Measurements from ENCODE around the gene KIF2C.

KIF2C gene

GRCh38 chr1:44718091-44718490, 21.5 kb upstream of the KIF2C start:
- TF ChIP-seq RAD21 (IDR thresholded peaks at IDR 0.05; ENCODE audit: low read depth) (no peak), USF1 (IDR thresholded peaks at IDR 0.05) (no peak), YY1 (IDR thresholded peaks at IDR 0.05; ENCODE audit: low read depth) (no peak), CREB1 (IDR thresholded peaks at IDR 0.05; ENCODE audit: low read depth) (no peak), TEAD4 (IDR thresholded peaks at IDR 0.05) (no peak), TCF12 (IDR thresholded peaks at IDR 0.05; ENCODE audit: low read depth) (no peak), MAX (IDR thresholded peaks at IDR 0.05) (no peak), FOXM1 (IDR thresholded peaks at IDR 0.05; ENCODE audit: borderline replicate concordance, low read depth) (no peak), TAF1 (IDR thresholded peaks at IDR 0.05; ENCODE audit: low read depth) (no peak), EGR1 (IDR thresholded peaks at IDR 0.05) (no peak), NFIC (IDR thresholded peaks at IDR 0.05) (no peak), CEBPB (IDR thresholded peaks at IDR 0.05) (no peak), ZBTB7A (IDR thresholded peaks at IDR 0.05; ENCODE audit: low read depth) (no peak)
- TF ChIP-seq, protein P1, sequence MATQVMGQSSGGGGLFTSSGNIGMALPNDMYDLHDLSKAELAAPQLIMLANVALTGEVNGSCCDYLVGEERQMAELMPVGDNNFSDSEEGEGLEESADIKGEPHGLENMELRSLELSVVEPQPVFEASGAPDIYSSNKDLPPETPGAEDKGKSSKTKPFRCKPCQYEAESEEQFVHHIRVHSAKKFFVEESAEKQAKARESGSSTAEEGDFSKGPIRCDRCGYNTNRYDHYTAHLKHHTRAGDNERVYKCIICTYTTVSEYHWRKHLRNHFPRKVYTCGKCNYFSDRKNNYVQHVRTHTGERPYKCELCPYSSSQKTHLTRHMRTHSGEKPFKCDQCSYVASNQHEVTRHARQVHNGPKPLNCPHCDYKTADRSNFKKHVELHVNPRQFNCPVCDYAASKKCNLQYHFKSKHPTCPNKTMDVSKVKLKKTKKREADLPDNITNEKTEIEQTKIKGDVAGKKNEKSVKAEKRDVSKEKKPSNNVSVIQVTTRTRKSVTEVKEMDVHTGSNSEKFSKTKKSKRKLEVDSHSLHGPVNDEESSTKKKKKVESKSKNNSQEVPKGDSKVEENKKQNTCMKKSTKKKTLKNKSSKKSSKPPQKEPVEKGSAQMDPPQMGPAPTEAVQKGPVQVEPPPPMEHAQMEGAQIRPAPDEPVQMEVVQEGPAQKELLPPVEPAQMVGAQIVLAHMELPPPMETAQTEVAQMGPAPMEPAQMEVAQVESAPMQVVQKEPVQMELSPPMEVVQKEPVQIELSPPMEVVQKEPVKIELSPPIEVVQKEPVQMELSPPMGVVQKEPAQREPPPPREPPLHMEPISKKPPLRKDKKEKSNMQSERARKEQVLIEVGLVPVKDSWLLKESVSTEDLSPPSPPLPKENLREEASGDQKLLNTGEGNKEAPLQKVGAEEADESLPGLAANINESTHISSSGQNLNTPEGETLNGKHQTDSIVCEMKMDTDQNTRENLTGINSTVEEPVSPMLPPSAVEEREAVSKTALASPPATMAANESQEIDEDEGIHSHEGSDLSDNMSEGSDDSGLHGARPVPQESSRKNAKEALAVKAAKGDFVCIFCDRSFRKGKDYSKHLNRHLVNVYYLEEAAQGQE (IDR thresholded peaks at IDR 0.05; ENCODE audit: low read depth), result no peak

- TF ChIP-seq ZBTB7A (IDR thresholded peaks at IDR 0.05; ENCODE audit: low read depth) (no peak), NFIC (IDR thresholded peaks at IDR 0.05) (no peak), YY1 (IDR thresholded peaks at IDR 0.05; ENCODE audit: low read depth) (no peak), FOXM1 (IDR thresholded peaks at IDR 0.05; ENCODE audit: borderline replicate concordance, low read depth) (no peak), TCF12 (IDR thresholded peaks at IDR 0.05; ENCODE audit: low read depth) (no peak), EP300 (IDR thresholded peaks at IDR 0.05; ENCODE audit: borderline replicate concordance) (no peak), TEAD4 (IDR thresholded peaks at IDR 0.05) (no peak), EGR1 (IDR thresholded peaks at IDR 0.05) (no peak), TAF1 (IDR thresholded peaks at IDR 0.05; ENCODE audit: low read depth) (no peak), CEBPB (IDR thresholded peaks at IDR 0.05) (no peak), USF1 (IDR thresholded peaks at IDR 0.05) (no peak), RAD21 (IDR thresholded peaks at IDR 0.05; ENCODE audit: low read depth) (no peak), CREB1 (IDR thresholded peaks at IDR 0.05; ENCODE audit: low read depth) (no peak), MAX (IDR thresholded peaks at IDR 0.05) (no peak)
- TF ChIP-seq, protein P1 (IDR thresholded peaks at IDR 0.05; ENCODE audit: low read depth), result no peak
Measured at GRCh38 chr1:44719318-44719717, 20.3 kb upstream of the KIF2C start.

DNA sequence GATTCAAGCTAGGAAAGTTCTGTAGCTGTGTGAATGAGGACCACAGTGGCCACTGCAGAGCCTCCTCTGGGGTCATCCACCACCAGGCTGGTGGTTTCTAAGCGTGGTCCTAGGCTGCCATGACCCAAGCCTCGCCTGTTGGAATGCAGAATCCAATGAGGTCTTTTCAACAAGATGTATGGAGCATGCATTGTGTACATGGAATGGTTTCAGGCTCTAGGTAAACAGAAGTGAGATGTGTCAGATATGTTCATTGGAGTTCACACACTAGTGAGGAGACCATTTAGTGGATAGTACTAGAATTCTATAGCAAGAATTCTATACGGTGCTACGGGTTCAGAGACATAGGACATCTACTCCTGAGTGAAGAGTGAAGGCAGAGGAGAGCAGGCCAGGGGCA, 19.4 kb upstream of the KIF2C start:
- TF ChIP-seq RAD21 (IDR thresholded peaks at IDR 0.05; ENCODE audit: low read depth), result no peak
- TF ChIP-seq CEBPB (IDR thresholded peaks at IDR 0.05), result no peak
- TF ChIP-seq NFIC (IDR thresholded peaks at IDR 0.05), result no peak
- TF ChIP-seq CREB1 (IDR thresholded peaks at IDR 0.05; ENCODE audit: low read depth), result no peak
- TF ChIP-seq EP300 (IDR thresholded peaks at IDR 0.05; ENCODE audit: borderline replicate concordance), result no peak
- TF ChIP-seq ZBTB7A (IDR thresholded peaks at IDR 0.05; ENCODE audit: low read depth), result no peak
- TF ChIP-seq TAF1 (IDR thresholded peaks at IDR 0.05; ENCODE audit: low read depth), result no peak
- no peak for TF ChIP-seq MAX (IDR thresholded peaks at IDR 0.05)
- TF ChIP-seq, protein P1 (IDR thresholded peaks at IDR 0.05; ENCODE audit: low read depth), result no peak
- no peak for TF ChIP-seq TEAD4 (IDR thresholded peaks at IDR 0.05)
- TF ChIP-seq EGR1 (IDR thresholded peaks at IDR 0.05), result no peak
- no peak for TF ChIP-seq USF1 (IDR thresholded peaks at IDR 0.05)
- TF ChIP-seq YY1 (IDR thresholded peaks at IDR 0.05; ENCODE audit: low read depth), result no peak
- no peak for TF ChIP-seq FOXM1 (IDR thresholded peaks at IDR 0.05; ENCODE audit: borderline replicate concordance, low read depth)
- TF ChIP-seq TCF12 (IDR thresholded peaks at IDR 0.05; ENCODE audit: low read depth), result no peak
